Embryonic facial prominence (tissue), 1 donor: ENCODE data around the gene WDCP.
"Not testable (repeated sequence)": the region's sequence is repeated elsewhere in the genome, so short reads cannot be mapped to it uniquely, and the experiment has no call there.

Experiments used
- DNase-seq: peaks from one replicate; pipeline ENCODE4 v3.0.0-alpha.2; 2016; ENCODE audit errors: extremely low spot score

The WDCP gene

DNA sequence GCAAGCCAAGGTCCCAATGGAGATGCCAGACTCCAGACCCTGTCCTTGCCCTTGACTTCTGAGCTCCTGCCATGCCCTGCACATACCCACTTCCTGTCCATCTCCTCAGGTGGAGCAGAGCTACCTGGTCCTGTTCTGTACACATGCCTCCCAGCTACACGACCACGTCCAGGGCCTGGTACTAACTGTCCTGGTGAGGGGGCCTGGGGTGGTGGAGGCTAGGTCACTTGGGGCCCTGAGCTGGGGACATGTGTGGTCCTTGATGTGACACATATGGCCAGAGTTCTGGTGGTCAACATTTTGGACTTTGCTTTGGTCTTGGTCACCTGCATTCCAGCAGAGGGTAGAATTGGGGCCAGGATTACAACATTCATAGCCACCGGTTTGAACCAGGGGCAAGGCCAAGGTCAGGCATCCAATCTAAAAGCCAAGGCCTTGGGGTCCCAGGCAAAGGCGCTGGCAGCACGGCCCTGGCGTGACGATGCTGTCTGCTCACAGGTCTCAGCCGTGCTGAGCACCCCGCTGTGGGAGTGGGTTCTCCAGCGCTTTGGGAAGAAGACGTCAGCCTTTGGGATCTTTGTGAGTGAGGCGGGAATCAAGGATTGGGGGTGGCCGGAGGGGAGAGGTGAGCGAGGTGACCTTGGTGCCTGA is 24.7 kb downstream of the WDCP start:
- DNase-seq: no peak

DNA sequence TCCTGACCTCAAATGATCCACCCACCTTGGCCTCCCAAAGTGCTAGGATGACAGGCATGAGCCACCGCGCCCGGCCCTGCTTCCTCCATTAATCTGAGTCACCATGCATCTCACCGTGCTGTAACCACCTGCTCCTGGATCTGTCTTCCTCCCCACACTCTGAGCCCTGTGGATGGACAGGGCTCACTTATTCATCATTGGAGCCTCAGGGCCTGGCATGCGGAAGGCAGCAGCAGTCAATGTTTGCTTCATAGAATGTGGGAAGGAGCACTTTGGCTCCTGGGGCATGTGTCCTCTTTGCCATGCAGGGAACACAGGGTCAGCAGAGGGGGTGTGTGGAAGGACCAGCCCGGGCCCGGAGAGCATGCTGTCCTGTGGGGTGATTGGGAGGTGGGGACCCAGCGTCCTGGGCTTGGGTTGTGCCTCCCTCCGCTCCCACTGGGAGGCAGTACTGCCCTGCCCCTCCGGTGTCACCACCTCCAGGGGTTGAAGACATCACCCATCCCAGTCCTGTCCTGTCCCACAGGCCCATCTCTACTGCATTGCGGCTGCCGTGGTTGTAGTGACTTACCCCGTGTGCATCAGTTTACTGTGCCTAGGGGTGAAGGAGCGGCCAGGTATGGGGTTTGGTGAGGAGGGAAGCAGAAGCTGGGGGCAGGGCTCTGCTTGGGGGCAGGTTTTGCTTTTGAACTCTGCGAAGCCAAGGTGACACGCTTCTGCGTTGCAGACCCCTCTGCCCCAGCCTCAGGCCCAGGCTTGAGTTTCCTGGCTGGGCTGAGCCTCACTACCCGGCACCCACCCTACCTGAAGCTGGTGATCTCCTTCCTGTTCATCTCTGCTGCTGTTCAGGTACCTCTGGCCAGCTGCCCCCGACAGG is 25.8 kb downstream of the WDCP start:
- no peak for DNase-seq

DNA sequence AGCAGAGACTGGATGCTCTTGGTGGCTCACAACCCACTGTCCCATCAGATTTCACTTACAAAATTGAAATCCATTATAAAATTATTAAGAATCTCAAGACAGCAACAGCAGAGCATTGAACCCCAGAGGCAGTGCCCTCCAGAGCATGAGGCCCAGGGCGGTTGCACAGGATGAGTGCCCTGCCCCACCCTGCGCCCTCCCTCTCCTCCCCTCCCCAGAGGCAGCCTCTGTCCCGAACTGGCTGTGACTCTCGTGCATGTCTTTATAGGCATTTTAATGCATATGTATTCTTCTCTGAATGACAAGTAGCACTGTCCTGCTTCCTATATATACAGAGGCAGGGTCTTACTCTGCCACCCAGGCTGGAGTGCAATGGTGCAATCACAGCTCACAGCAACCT is 26.9 kb downstream of the WDCP start:
- DNase-seq: no peak

DNA sequence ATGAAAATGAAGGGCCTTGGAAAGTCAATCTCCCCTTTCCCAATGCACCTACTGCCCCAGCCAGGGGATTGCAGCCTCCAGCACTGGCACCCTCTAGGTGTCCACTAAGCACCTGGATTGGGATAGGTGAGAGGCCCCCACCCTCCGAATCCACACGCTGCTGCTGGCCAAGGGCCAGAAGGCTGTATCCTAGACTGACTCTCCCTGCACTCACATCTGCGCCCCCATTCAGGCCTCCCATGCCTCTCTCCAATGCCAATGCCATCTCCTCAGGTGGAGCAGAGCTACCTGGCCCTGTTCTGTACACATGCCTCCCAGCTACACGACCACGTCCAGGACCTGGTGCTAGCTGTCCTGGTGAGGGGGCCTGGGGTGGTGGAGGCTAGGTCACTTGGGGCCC is 27.5 kb downstream of the WDCP start:
- no peak for DNase-seq

DNA sequence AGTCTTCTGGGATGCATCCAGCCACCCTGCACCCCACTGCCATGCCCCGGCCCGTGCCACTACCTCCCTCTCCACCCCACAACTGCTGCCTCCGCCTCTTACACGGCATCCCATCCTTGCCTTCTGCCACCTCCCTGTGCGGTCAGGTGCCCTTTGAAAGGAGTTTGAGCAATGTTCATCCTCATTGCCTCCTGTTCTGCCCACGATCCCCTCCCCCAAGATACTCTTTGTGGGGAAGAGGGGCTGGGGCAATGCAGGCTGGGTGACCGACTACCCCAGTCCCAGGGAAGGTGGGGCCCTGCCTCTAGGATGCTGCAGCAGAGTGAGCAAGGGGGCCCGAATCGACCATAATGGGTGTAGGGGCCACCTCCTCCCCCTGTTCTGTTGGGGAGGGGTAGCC is 28.9 kb downstream of the WDCP start:
- no peak for DNase-seq

DNA sequence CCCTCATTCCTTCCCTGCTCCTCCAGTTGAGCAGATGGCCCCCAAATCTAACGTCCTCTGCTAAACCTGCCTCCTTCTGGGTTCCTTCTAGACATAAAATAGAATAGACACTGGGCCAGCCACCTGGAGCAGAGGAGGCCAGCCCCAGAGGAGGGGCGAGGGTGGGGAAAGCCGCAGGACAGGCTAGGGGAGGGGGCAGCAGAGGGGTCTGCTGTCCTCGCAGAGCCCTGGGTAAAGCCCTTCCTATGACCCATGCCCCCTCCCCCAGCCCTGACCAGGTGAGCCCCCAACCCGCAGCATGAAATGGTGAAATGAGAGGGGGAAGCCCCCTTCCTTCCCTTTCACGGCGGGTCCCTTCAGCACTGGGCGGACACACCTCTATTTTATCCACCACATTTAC is 29.5 kb downstream of the WDCP start:
- no peak for DNase-seq

DNA sequence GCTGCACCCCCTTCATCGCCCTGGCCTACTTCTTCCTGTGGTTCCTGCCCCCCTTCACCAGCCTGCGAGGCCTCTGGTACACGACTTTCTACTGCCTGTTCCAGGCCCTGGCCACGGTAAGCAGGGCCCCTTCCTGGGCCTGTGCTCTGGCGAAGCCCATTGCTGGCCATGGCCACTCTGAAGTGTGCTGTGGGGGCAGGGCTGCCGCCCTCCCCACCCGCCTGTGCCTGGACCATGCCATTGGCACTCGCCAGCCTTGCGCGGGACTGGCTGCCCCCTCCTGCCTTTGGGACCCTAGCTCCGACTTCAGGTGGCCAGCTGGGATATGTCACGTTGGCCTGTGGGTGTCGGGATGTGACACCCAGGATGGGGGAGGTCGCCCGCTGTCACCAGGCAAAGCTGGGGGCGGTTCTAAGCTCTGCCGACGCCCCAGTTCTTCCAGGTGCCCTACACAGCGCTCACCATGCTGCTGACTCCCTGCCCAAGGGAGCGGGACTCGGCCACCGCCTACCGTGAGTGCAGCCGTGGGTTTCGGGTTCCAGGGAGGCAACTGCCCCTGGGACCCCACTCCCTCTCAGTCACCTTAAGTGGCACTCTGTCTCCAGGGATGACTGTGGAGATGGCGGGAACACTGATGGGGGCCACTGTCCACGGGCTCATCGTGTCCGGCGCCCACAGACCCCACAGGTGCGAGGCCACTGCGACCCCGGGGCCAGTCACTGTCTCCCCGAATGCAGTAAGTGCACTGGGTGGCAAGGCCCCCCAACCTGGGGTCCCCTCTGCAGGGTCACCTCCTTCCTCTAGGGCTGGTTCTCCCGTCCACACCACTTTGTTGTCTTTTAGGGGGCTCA is 30.1 kb downstream of the WDCP start:
- DNase-seq: no peak

DNA sequence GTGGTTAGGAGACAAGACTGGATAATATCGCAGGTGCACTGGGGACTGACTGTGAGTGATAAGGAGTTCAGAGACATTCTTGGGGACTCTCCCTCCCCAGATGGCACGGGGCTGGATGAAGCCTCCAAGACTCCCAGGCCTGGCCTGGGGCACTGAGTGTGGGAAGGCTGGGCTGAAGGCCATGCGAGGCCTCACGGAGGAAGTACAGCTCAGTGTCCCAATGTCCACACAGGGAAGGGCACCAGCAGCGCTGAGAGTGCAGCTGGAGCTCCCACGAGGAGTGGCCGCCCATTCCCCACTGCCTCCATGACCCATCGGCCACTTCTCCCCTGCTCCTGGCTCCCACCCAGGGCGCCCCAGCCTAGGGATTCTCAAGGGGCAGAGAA is 30.8 kb downstream of the WDCP start:
- no peak for DNase-seq

DNA sequence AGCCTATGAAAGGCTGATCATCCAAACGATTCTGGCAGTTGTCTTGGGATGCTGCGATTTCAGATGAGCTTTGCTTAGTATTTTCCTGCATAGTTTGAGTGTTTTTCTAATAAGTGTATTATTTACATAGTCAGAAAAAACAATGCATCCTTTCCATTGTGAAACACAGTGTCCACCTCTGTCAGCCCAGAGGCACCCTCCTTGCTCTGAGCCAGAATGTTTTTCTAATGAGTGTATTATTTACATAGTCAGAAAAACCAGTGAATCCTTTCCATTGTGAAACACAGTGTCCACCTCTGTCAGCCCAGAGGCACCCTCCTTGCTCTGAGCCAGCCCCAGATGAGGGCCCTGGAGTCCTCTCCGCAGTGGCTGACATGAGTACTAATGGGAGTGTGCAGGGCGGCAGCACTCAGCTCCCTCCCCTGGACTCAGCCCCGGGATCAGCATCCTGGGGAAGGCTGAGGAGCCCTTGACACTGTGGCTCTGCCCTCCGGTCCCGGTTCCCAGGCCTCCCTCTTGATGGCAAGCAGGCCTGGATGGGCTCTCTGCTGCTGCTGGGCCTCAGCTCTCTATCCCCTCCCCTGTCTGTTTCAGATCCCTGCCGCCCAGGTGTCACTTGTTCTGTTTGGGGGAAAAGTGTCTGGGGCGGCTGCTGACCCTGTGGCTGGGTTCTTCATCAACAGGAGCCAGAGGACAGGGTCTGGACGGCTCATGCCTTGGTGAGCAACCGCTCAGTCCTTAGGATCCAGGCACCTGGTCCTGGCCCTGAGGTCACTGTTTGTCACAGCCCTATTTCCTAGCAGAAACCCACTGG is 31.4 kb downstream of the WDCP start:
- DNase-seq: no peak

DNA sequence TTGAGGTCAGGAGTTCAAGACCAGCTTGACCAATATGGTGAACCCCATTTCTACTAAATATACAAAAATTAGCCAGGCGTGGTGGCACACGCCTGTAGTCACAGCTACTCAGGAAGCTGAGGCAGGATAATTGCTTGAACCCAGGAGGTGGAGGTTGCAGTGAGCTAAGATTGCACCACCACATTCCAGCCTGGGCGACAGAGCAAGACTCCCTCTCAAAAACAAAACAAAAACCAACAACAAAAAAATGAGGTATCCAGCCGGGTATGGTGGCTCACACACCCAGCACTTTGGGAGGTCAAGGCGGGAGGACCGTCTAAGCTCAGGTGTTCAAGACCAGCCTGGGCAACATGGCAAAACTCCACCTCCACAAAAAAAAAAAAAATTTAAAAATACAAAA is 32.3 kb downstream of the WDCP start:
- not testable (repeated sequence) for DNase-seq

DNA sequence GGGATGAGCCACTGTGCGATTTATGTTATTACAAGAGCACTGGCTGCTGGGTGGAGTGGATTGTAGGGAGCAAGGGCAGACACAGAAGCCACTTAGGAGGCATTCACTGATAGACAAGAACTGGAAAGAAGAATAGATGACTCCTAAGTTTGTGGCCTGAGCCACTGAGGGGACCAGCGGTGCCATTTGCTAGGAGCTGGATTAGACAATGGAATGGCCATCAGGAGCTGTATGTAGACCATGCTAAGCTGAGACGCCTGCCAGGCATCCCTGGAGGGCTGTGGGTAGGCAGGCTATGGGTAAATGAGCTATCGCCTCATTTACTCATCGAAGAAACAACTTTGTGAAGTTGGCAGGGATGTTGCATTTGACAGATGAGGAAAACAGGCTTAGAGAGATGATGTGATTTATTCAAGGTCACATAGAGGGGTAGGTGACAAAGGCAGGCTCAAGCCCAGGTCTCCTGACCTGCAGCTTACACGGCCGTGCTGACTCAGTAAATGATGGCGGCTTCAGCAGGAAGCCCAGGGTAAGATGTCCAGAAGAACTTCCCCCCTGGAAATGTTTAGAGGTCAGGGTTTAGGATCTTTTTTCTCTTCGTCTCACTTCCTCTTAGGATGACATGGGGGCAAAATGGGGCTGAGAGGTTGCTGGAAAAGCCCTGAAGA is 34.5 kb downstream of the WDCP start:
- no peak for DNase-seq

DNA sequence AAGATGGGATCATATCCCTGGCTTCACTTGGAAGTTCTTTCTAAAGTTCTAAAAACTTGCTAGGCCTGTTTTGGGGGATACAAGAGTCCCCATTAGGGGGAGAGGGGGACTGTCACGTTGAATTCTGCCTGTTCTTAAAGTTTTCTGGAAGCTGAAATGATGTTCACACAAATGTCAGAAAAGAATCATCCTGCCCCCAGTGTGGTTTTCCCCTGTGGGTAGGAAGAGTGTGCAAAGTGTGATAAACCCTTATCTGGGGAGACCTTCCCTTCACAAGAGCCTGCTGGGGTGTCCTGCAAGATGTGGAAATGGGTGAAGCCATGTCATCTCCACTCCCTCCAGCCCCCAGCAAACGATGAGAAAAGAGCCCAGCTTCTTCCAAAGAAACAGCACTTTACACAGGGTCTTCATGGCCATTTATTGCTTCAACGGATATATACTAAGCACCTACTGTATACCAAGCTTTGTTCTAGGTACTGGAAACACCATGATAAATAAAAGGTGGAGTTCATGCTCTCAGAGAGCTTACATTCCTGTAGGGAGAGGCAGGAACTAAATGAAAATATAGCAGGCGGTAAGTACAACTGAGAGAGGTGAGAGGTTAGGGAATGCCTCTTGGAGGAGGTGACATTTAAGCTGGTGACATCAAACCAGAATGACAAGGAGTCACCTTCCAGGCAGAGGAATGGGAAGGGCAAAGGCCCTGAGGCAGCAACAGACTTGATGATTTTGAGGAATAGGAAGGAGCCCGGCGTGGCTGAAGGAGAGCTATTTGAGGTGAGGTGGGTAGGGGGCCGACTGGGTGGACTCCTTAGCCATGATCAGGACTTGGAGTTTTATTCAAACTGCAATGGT is 35.7 kb downstream of the WDCP start:
- no peak for DNase-seq

DNA sequence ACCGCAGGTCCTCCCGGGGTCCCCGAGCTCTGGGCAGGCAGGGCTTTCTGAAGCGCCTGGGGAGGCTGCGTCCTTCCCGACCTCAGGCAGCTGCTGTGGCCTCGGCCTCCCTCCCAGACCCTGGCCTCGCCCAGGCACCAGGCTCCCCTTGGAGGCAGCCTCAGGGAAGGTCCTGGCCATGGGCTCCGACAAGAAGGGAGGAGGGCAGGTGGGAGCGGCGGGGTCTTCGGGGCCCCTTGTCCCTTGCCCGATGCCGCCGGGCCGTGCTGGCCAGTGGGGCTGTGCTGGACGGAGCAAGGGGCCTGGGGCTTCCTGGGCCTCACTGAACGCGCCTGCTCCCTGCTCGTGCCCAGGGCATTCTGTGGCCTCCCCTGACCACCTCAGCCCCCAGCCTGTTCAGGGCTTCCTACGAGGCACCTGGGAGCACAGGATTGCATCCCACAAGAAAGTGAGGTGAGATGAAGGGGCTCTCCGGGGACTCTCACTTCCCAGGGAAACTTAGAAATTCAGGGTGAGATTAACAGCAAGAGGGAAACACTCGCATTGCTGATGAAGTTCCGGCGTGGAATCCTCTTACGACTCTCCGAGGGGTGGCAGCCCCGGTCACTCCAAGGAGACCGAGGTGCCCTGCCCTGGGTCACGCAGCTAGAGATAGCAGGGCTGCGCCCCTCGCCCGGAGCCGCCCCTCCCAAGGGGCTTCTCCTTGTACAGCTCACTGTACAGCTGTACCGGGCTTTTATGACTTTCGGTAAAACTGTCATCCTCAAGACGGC is 36.5 kb downstream of the WDCP start:
- no peak for DNase-seq

DNA sequence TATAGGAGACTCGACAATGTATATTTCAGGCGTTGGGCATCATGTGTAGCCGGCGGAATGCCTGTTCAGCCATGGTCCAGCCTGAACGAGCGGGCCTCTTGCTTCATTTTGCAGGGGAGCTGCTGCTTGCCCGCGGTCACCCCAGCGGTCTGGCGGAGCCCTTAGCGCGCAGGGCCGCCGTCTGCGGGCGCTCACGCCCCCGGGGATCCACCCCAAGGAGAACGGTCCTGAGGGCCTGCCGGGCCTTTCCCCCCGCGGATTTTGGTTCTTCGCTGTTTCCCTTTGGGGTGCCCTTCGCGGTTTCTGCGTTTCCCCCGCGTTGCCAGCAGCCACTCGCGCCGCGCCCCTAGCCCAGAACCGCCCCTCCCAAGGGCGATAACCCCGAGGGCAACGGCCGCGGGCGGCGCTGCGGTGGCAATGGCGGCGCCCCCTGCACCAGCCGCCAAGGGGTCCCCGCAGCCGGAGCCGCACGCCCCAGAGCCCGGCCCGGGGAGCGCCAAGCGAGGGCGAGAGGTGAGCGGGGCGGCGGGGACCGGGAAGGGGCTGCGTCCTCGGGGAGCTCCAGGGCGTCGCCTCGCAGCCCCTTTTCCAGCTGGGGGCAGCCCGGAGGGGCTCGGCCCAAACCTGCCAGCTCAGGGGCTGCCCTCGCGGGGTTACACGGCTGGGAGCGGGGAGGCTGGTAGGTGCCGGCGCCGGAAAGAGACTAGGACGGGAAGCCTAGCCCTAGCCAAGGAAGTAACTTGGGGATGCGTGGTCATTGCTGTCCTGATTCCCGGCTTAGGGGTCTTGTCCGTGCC is 37.3 kb downstream of the WDCP start, which contains the start of gene MFSD2B:
MFSD2B (plus strand) TSS at position 406 of the 797 bp plus-strand sequence; CDS start at position 418, 12 bp downstream.
- no peak for DNase-seq

DNA sequence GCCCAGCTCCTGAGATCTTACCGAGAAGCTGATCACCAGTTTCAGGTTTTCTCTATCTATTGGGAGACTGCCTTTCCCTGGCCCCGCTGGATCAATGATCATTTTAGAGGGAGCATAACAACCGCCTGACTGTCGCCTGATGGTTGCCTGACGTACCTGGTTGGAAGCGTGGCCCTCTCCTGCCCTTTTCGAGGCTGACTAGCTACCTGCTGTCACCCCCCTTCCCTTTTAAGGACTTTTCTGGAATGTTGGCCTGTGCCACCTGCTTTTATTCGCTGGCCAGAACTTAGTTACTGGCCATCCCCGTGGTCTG is 37.9 kb downstream of the WDCP start:
- DNase-seq: no peak

DNA sequence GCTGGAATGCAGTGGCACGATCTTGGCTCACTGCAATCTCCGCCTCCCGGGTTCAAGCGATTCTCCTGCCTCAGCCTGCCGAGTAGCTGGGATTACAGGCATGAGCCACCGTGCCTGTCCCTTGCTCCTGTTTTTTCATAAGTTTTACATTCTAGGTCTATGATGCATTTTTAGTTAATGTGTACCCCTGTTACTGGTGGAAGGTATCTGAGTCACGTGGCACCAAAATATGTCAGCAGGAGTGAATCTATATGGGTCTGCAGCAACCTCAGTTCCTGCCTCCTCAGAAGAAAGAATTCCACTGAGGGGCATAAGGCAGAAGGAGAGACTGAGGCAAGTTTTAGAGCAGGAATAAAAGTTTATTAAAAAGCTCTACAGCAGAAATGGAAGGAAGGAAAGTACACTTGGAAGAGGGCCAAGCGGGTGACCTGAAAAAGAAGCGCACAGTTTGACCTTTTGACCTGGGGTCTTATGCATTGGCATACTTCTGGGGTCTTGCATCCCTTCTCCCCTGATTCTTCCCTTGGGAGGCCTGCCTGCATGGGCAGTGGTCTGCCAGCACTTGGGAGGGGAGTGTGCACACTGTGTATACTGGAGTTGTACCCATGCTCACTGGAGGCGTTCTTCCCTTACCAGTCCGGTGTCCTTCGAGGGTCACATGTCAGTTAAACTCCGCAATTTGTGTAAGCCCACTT is 38.4 kb downstream of the WDCP start:
- DNase-seq: no peak

DNA sequence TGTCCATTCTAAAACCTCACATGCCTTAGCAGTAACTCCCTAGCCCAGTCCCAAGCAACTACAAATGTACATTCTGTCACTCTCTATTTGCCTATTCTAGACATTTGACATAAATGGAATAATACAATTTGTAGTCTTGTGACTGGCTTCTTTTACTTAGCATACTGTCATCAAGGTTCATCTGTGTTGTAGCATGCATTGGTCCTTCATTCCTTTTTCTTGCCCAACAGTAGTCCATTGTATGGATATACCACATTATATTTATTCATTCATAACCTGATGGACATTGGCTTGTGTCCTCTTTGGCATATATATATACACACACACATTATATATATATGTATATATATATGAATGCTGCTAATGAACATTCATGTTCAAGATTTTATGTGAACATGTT is 39.5 kb downstream of the WDCP start:
- DNase-seq: no peak

DNA sequence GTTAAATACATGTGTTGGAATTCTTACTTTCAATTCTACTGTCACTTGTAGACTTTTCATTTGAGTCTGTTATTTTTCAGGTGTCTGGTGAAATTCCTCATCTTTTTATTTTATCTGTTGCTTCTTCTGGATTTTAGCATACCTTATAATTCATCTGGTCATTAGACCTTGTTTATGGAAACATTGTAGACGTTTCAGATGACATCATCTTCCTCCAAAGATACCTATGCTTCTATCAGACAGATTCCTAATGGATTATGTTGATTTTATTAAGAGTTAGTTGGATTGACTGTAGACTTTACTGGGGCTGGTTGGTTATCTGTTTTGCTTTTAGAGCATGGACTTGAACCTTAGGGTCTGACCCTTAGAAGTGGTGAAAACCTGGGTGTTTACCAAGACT is 52.6 kb downstream of the WDCP start:
- no peak for DNase-seq
